Prostate gland (tissue), 2 donors: ENCODE data around the gene ANO3.

Experiments
- POLR2A ChIP-seq: fragments of 450-650 bp; IDR thresholded peaks from one replicate; pipeline ENCODE4 v1.6.1; 2016; ENCODE audit warnings: antibody characterized with exemption, mild to moderate bottlenecking
- POLR2AphosphoS5 ChIP-seq: sonication (generic); formaldehyde crosslinking; IDR thresholded peaks from one replicate; pipeline ENCODE4 v1.6.1; 2017; ENCODE audit warnings: antibody characterized with exemption
- TF ChIP-seq, protein P1 (sequence below), 4 experiments: fragments of 200-600 bp in 2 of 4; fragments of 450-650 bp in 2 of 4; sonication (generic) in 2 of 4; IDR thresholded peaks; 1 replicate in 3 of 4; 2 replicates in 1 of 4; pipeline ENCODE4 v1.5.1; 2016 to 2019; ENCODE audit warnings: antibody characterized with exemption in 4 of 4, mild to moderate bottlenecking in 2 of 4, moderate library complexity in 2 of 4

DNA sequence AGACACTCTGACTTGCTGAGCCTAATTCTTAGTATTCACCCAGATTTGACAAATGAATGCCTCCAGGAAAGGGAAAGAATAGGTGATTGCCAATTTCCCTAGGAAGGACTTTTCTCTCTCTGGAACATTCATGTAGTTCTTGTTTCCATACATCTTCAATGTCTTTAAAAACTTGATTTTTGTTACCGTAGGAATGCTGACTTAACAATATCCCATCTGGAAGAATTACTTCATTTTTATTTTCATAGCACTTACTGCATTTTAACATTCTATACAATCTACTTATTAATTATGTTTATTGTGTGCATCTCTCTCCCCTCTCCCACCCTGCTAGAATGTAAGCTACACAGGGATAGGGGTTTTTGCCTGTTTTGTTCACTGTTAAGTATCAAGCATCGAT, 323.4 kb downstream of the ANO3 start:
- TF ChIP-seq POLR2AphosphoS5 (no peak), POLR2A (no peak)
- TF ChIP-seq, protein P1, sequence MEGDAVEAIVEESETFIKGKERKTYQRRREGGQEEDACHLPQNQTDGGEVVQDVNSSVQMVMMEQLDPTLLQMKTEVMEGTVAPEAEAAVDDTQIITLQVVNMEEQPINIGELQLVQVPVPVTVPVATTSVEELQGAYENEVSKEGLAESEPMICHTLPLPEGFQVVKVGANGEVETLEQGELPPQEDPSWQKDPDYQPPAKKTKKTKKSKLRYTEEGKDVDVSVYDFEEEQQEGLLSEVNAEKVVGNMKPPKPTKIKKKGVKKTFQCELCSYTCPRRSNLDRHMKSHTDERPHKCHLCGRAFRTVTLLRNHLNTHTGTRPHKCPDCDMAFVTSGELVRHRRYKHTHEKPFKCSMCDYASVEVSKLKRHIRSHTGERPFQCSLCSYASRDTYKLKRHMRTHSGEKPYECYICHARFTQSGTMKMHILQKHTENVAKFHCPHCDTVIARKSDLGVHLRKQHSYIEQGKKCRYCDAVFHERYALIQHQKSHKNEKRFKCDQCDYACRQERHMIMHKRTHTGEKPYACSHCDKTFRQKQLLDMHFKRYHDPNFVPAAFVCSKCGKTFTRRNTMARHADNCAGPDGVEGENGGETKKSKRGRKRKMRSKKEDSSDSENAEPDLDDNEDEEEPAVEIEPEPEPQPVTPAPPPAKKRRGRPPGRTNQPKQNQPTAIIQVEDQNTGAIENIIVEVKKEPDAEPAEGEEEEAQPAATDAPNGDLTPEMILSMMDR (IDR thresholded peaks at IDR 0.05): no peak
